ENCODE data around the gene REG4.
"Not testable (repeated sequence)": the region's sequence is repeated elsewhere in the genome, so short reads cannot be mapped to it uniquely, and the experiment has no call there.

Gene REG4

DNA sequence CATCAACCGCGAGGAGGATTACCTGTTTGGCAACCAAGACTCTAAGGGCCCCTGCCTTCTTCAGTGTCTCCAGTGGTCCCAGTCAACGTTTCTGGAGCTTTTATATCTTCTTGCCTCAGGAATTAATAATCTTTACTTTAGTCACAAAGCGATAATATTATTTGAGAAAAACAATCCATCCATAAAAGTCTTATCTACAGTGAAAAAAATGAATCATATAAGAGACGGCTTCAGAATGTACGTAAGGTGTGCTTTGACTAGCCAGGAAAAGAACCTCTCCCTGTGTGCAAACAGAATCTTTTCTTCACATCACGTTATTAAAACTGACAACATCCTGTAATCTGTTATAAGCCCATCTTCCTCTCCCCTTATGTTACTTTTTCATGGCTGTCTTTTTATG is at the start of gene REG4:
REG4 (minus strand) TSS at position 74 of the 400 bp plus-strand sequence. CDS start 2,691 bp downstream, outside the sequence.
- ATAC-seq, result no peak
- Mint-ChIP-seq H3K4me1 (peaks cover 7% of the 10 kb centered on the region), H3K27ac (no peak within 1 kb of the TSS), H3K9me3 (no peaks in the 10 kb centered on the region), H3K4me3 (no peak within 1 kb of the TSS), H3K27me3 (peaks cover 43% of the 10 kb centered on the region)
- no peak for DNase-seq

DNA sequence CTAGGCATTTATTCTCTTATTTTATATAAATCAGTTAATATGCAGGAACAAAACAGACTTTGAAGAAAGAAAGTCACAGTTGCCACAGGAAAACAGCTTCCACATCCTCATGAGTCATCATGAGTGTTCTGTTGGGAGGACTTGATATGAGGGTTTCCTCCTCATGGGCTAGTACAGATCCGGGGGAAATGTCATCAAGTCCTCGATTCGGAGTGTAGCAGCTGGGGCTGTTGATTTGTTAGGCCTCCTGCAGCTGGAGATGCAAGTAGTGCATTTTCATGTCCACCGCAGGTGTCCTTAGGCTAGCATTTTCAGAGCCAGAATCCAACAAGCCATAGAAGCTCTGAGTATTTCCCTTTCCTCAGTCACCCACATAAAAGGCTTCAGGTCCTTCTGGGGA is 48.4 kb upstream of the REG4 start:
- Mint-ChIP-seq H3K27me3 (peaks cover 18% of the 10 kb centered on the region), H3K27ac (no peak overlapping the region), H3K9me3 (no peaks in the 10 kb centered on the region), H3K4me1 (peaks cover 22% of the 10 kb centered on the region), H3K4me3 (peak overlapping the region in 1 of 2 donors; percentile 14)
- DNase-seq (no peak), ATAC-seq (peak; percentile 76)

DNA sequence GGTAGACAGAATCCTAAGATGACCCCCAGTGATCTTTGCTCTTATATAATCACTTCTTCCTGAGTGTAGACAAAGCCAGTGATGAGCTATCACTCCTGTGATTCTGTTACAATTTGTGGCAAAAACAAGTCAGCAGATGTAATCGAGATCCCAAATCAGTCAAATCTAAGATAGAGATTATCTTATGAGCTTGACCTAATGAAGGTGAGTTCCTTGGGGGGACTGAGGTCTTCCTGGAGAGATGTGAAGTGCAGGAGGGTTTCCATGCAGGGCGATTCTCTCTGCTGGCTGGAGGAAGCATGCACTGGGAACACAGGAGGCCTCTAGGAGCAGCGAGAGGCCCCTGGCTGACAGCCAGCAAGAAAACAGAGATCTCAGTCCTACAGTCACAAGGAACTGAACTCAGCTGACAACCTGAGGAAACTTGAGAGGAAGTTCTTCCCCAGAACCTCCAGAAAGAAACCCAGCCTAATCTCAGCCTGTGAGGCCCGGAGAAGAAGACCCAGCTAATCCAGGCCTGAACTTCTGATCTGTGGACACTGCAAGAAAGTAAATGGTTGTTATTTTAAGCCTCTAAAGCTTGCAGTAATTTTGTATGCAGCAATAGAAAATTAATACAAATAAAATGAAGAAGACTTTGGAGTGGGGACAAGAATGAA is 47.4 kb upstream of the REG4 start:
- H3K4me3 Mint-ChIP-seq, H3K9me3 Mint-ChIP-seq, ATAC-seq, DNase-seq: not testable (repeated sequence)
- Mint-ChIP-seq H3K27me3 (peaks cover 18% of the 10 kb centered on the region), H3K4me1 (peaks cover 22% of the 10 kb centered on the region), H3K27ac (peak overlapping the region in 1 of 2 donors; percentile 43)

DNA sequence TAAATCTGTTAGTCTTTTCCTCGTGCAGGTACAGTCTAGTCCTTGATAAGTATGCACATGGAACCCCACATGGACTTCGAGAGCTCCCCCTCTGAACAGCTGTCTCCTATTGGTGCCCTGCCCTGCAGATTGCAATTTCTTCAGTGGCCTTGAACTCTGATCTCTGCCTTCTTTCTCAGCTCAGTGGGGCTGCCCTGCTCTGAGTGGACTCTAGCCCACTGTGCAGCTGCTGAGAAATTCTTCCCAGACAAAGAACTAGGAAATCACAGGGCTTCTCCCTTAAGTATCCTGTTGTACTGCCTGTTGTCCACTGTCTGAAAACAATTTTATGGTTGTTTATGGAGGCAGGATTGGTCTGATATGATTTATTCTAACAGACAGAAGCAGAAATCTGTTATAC is 46.9 kb upstream of the REG4 start:
- ATAC-seq (no peak), DNase-seq (no peak)
- no peak overlapping the region for H3K27ac Mint-ChIP-seq
- peaks cover 22% of the 10 kb centered on the region for H3K4me1 Mint-ChIP-seq
- H3K9me3 Mint-ChIP-seq, result no peaks in the 10 kb centered on the region
- H3K4me3 Mint-ChIP-seq, result no peak overlapping the region
- peaks cover 18% of the 10 kb centered on the region for H3K27me3 Mint-ChIP-seq

DNA sequence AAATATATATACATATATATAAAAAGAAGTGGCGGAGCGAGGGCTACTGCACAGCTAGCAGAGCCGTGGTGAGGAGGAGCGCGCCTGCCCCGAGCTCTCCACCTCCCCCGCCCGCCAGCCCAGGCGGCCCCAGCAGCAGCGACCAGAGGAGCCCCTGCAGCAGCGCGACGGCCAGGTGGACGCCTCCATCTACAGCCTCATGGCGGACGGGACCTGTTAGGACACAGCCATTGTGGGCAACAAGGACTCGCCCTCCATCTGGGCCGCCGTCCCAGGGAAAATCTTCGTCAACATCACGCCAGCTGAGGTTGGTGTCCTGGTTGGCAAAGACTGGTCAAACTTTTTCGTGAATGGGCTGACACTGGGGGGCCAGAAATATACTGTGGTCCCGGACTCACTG is 41.9 kb upstream of the REG4 start:
- H3K9me3 Mint-ChIP-seq, result no peaks in the 10 kb centered on the region
- no peak for DNase-seq
- peaks cover 4% of the 10 kb centered on the region for H3K27me3 Mint-ChIP-seq
- H3K4me1 Mint-ChIP-seq, result no peaks in the 10 kb centered on the region
- H3K27ac Mint-ChIP-seq, result no peak overlapping the region
- no peak overlapping the region for H3K4me3 Mint-ChIP-seq
- no peak for ATAC-seq

DNA sequence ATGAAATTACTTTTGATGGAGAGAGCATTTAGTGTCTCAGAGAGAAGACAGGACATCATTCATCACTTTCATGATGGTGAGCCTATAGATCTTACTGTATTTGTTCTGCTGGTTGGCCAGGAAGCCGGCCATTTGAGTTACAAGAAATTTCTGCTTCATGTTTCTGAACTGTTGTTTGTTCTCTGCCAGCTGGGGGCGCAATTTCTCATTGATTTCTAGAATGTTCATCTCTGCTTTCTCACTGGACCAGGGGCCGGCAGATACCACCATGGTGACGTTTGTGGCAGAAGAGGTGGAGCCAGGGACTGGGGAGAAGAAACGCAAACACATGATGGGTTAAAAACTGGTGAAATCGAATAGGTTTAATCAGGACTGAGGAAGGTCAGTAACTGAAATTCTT is 32.9 kb upstream of the REG4 start:
- not testable (repeated sequence) for H3K27ac Mint-ChIP-seq, H3K4me1 Mint-ChIP-seq, DNase-seq, H3K27me3 Mint-ChIP-seq, ATAC-seq, H3K4me3 Mint-ChIP-seq, H3K9me3 Mint-ChIP-seq

DNA sequence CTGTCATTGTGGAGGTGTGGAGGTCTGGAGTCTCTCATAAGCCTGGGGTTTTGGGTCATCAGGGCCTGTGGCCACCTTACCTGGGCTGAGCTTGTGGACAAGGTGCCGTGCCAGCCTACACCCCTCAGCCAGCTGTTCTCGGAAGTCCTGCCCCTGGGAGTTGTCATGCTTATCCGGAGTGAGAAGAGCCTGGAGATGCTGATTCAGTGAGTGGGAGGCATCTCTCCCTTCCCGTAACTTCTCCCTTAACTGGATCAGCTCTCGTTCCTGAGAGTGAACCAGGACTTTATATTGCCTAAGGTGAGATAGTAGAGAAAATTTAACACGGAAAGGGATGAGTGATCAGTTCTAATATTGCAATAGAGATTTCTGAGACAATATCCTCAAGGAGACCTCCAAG is 30.0 kb upstream of the REG4 start:
- Mint-ChIP-seq H3K4me3 (no peak overlapping the region), H3K4me1 (no peaks in the 10 kb centered on the region), H3K27ac (no peak overlapping the region), H3K27me3 (peaks cover 12% of the 10 kb centered on the region), H3K9me3 (no peaks in the 10 kb centered on the region)
- DNase-seq, result no peak
- no peak for ATAC-seq

DNA sequence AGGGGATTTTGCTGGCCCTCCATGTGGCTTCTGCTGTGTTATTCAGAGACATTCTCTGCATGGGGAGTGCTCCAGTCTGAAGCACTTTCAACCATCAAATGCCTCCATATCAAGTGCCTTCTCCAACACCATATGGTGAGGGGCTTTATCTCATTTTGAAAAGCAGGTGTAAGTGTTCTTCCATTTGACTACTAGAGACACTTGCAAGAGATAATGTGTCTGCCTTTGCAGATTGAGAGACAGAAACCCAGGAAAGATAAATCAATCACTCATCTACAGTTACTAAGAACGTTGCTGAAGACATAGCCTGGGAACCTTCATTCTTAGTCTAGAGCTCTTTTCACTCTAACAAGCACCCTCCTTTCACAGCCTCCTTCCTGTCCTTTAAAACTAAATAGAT is 29.5 kb upstream of the REG4 start:
- ATAC-seq (no peak), DNase-seq (no peak)
- Mint-ChIP-seq H3K4me1 (no peaks in the 10 kb centered on the region), H3K4me3 (no peak overlapping the region), H3K27ac (no peak overlapping the region), H3K27me3 (peaks cover 17% of the 10 kb centered on the region), H3K9me3 (no peaks in the 10 kb centered on the region)

DNA sequence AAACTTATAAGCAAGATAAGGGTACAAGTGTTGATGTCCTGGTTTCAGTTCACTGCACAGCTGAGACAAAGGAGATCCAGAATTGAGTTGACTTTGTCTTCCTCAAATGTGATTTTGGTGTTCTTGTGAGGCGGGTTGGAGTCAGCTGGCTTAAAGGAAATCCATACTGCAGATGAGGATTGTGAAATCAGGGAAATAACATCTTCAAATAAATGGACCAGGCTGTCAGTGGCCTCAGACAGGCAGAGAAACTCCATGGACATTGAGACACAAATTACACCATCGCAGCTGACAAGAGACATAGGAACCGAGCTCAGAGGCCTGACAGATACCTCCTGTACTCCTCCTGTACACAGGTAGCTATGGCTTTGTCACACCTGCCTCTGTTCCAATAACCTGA is 27.0 kb upstream of the REG4 start:
- Mint-ChIP-seq H3K4me3 (no peak overlapping the region), H3K27me3 (peaks cover 23% of the 10 kb centered on the region), H3K4me1 (no peaks in the 10 kb centered on the region), H3K27ac (no peak overlapping the region), H3K9me3 (no peaks in the 10 kb centered on the region)
- DNase-seq (no peak), ATAC-seq (no peak)

DNA sequence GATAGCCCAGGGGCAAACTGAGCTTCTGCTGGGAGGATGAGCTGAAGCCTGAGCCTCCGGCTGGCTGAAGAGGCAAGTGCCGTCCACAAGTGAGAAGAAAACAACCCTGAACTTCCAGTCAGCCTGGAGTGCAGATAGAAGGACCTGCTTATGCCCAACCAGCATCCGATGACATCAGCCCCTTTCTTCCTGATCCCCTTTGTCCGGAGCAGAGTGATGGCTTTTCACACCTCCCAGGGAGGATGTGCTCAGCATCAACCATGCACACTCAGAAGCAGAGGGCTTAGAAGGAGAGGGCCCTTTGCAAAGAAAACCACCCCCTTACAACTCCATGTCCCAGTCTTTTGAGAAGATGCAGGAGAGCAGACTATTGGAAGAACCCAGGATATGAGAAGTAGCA is 23.7 kb upstream of the REG4 start:
- DNase-seq (no peak), ATAC-seq (no peak)
- H3K4me1 Mint-ChIP-seq, result no peaks in the 10 kb centered on the region

DNA sequence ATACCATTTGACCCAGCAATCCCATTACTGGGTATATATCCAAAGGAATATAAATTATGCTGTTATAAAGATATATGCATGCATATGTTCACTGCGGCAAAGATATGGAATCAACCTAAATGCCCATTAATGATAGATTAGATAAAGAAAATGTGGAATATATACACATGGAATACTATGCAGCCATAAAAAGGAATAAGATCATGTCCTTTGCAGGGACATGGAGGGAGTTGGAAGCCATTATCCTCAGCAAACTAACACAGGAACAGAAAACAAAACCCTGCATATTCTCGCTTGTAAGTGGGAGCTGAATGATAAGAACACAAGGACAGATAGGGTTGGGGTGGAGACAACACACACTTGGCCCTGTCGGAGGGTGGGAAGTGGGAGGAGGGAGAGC is 19.8 kb upstream of the REG4 start:
- Mint-ChIP-seq H3K4me1 (no peaks in the 10 kb centered on the region), H3K27me3 (peaks cover 38% of the 10 kb centered on the region), H3K9me3 (no peaks in the 10 kb centered on the region), H3K27ac (no peak overlapping the region), H3K4me3 (no peak overlapping the region)
- ATAC-seq (no peak), DNase-seq (no peak)

More for the DNA sequence above, 23.7 kb upstream of the REG4 start:
- no peak overlapping the region for H3K4me3 Mint-ChIP-seq
- peaks cover 32% of the 10 kb centered on the region for H3K27me3 Mint-ChIP-seq
- H3K9me3 Mint-ChIP-seq, result no peaks in the 10 kb centered on the region
- no peak overlapping the region for H3K27ac Mint-ChIP-seq

DNA sequence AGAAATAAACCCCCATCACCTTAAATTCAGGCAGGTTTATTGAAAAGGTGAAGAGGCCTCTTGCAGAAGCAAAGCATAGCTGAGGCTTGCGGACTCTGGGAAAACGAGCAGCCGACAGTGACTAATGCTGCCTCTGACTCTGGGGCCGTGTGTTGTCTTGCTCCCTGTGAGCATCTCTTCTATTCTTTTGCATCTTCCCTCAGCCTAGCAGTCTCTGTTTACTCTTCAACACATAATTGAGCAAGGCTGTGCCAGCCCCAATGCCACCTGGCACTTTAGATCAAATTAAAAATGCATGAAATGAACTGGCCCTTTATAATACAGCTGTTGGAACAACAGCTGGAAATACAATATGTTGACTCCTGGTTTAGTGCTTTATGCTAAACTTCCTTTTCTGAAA is 18.4 kb upstream of the REG4 start:
- Mint-ChIP-seq H3K4me3 (no peak overlapping the region), H3K27me3 (peaks cover 29% of the 10 kb centered on the region), H3K9me3 (no peaks in the 10 kb centered on the region), H3K4me1 (no peaks in the 10 kb centered on the region), H3K27ac (no peak overlapping the region)
- DNase-seq, result no peak
- no peak for ATAC-seq

DNA sequence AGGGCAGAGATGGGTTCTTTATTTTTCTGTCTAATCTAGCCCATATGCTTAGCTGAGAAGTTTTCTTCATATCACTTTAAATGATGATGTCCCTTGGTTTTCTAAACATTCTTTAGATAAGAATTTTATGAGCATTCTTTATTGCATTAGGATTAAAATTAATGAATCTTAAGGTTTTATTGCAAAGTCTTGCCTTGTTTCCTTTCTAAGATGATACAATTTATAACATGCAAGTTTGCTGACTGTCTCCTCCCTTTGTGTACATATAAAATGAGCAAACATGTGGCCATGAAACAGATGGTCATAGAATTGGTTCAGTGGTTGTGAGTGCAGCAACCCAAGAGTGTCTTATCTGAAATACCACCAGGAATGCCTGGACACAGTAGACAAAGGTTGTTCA is 17.7 kb upstream of the REG4 start:
- not testable (repeated sequence) for ATAC-seq, H3K4me1 Mint-ChIP-seq, H3K9me3 Mint-ChIP-seq, H3K4me3 Mint-ChIP-seq, H3K27ac Mint-ChIP-seq, DNase-seq
- H3K27me3 Mint-ChIP-seq, result peaks cover 29% of the 10 kb centered on the region

DNA sequence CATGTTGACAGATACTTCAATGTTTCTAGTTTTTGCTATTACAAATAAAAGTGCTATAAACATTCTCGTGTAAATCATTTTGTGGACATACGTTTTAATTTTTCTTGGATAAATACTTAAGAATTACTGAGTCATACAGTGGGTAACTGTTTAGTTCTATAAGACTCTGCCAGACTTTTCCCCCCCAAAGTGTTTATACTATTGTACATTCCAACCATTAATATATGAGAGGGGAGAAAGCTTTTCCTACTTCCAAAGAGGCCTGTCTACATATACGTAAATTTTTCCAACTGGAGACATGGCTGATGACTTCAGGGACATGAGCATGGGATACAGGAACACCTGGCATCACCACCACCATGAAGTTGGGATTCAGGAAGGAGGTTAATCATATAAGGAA is 17.0 kb upstream of the REG4 start:
- Mint-ChIP-seq H3K27ac (no peak overlapping the region), H3K4me1 (no peaks in the 10 kb centered on the region), H3K4me3 (no peak overlapping the region), H3K27me3 (peaks cover 29% of the 10 kb centered on the region), H3K9me3 (no peaks in the 10 kb centered on the region)
- ATAC-seq (no peak), DNase-seq (no peak)

DNA sequence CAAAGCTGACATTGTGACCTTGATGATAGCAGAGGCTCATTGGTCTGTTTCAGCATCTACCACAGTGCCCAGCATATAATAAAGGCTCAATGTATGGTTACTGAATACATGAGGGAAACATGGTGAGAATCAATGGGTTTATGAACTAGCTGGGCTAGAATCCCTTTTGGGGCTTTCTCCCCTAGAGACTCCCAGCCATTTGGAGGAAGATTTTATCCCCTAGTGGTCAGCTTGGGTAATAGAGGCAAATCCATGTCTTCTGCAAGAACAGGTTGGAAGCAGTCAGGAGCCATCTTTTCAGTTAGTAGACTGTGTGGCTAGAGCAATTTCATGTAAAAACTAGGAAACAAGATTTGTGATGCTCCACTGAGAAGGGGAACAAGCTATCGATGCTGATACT is 15.8 kb upstream of the REG4 start:
- no peak for DNase-seq

DNA sequence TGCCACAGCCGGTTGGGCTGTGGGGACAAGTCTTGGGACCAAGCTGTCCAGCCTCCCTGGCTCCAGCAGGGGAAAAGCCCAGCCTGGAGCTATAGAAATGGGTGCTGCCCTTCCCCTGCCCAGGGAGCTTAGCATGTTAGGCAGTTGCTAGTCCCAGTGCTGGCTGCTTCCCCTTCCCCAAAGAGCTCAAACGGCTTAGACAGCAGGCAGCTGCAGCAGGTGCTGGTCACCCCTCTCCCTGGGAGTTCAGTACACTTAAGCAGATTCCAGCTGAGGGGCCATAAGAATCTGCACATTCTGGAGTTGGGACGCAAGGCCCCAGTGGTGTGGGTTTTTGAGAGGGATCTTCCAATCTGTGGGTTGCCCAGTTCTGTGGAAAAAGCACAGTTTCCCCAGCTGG is 11.1 kb upstream of the REG4 start:
- no peak overlapping the region for H3K27ac Mint-ChIP-seq
- no peaks in the 10 kb centered on the region for H3K4me1 Mint-ChIP-seq
- no peak overlapping the region for H3K4me3 Mint-ChIP-seq
- no peak for DNase-seq
- peaks cover 12% of the 10 kb centered on the region for H3K27me3 Mint-ChIP-seq
- ATAC-seq, result no peak
- no peaks in the 10 kb centered on the region for H3K9me3 Mint-ChIP-seq

More for the DNA sequence above, 15.8 kb upstream of the REG4 start:
- Mint-ChIP-seq H3K27ac (no peak overlapping the region), H3K27me3 (peaks cover 19% of the 10 kb centered on the region), H3K4me3 (no peak overlapping the region), H3K4me1 (no peaks in the 10 kb centered on the region), H3K9me3 (no peaks in the 10 kb centered on the region)
- no peak for ATAC-seq

DNA sequence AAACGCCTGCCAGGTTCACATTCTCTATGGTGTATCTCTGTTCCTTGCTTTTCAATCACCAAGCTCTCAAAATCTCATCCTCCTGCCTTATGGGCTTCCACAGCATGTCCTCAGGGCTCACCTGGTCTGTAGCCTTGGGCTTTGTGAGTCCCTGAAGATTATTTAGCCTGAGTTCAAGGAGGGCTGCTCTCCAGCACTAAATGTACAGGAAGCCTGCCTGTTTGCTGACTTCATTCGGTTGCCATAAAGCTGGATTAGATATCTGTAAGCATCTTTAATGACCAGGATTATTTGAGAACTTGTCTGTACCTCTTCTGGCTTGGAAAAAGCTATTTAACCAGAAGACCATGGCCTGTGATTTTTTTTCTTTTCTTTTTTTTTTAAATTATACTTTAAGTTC is 6.9 kb upstream of the REG4 start:
- DNase-seq (no peak), ATAC-seq (no peak)
- no peaks in the 10 kb centered on the region for H3K4me1 Mint-ChIP-seq
- H3K27ac Mint-ChIP-seq, result no peak overlapping the region
- no peaks in the 10 kb centered on the region for H3K9me3 Mint-ChIP-seq
- H3K4me3 Mint-ChIP-seq, result no peak overlapping the region
- peaks cover 25% of the 10 kb centered on the region for H3K27me3 Mint-ChIP-seq

Measured in stimulated activated naive CD8-positive, alpha-beta T cell treated with anti-CD3 and anti-CD28 coated beads, Interleukin-15, amount 100 ng/mL, for 72 hours (primary cell).